Measurements from ENCODE around the gene ACKR2.

ACKR2 gene

GRCh38 chr3:42853056-42853455 is 43.8 kb downstream of the ACKR2 start:
- no peak for DNase-seq (ENCODE audit: low read depth, low spot score)
- no peak overlapping the region for H3K27ac ChIP-seq

- no peak for DNase-seq (ENCODE audit: low read depth, low spot score)
- no peak overlapping the region for H3K27ac ChIP-seq
These were observed 44.6 kb downstream of the ACKR2 start for GRCh38 chr3:42853739-42854302.

- no peak for DNase-seq (ENCODE audit: low read depth, low spot score)
- no peak overlapping the region for H3K27ac ChIP-seq
These were observed 45.9 kb downstream of the ACKR2 start for GRCh38 chr3:42855219-42855546.

GRCh38 chr3:42855547-42856380 is 46.5 kb downstream of the ACKR2 start:
- H3K27ac ChIP-seq = no peak overlapping the region
- no peak for DNase-seq (ENCODE audit: low read depth, low spot score)

- no peak overlapping the region for H3K27ac ChIP-seq
- DNase-seq (ENCODE audit: low read depth, low spot score) = no peak
These were observed 47.3 kb downstream of the ACKR2 start for GRCh38 chr3:42856544-42856943.

- DNase-seq (ENCODE audit: low read depth, low spot score) = no peak
- no peak overlapping the region for H3K27ac ChIP-seq
These were observed 55.2 kb downstream of the ACKR2 start for GRCh38 chr3:42864321-42864950.

- H3K27ac ChIP-seq = no peak overlapping the region
- DNase-seq (ENCODE audit: low read depth, low spot score) = no peak
These were observed 56.0 kb downstream of the ACKR2 start for GRCh38 chr3:42865256-42865655.

GRCh38 chr3:42867138-42867537 is 57.9 kb downstream of the ACKR2 start:
- no peak overlapping the region for H3K27ac ChIP-seq
- DNase-seq (ENCODE audit: low read depth, low spot score) = no peak

- DNase-seq (ENCODE audit: low read depth, low spot score) = no peak
- no peak overlapping the region for H3K27ac ChIP-seq
These were observed 59.6 kb downstream of the ACKR2 start for GRCh38 chr3:42868841-42869240.

- no peak for DNase-seq (ENCODE audit: low read depth, low spot score)
These were observed 62.4 kb downstream of the ACKR2 start for GRCh38 chr3:42871592-42872196.

GRCh38 chr3:42872718-42873117 is 63.5 kb downstream of the ACKR2 start:
- no peak overlapping the region for H3K27ac ChIP-seq
- no peak for DNase-seq (ENCODE audit: low read depth, low spot score)

More at GRCh38 chr3:42871592-42872196, 62.4 kb downstream of the ACKR2 start:
- no peak overlapping the region for H3K27ac ChIP-seq

- DNase-seq (ENCODE audit: low read depth, low spot score) = no peak
- H3K27ac ChIP-seq = no peak overlapping the region
These were observed 64.2 kb downstream of the ACKR2 start for GRCh38 chr3:42873221-42873982.

- no peak overlapping the region for H3K27ac ChIP-seq
- no peak for DNase-seq (ENCODE audit: low read depth, low spot score)
These were observed 65.5 kb downstream of the ACKR2 start for GRCh38 chr3:42874749-42875148.

GRCh38 chr3:42875325-42876151 is 66.3 kb downstream of the ACKR2 start, which contains the start of gene CYP8B1:
Gene CYP8B1 (minus strand): TSS chr3:42875879. CDS start chr3:42875816, 63 bp downstream.
- DNase-seq (ENCODE audit: low read depth, low spot score) = no peak
- H3K27ac ChIP-seq = no peak within 1 kb of the TSS

GRCh38 chr3:42876401-42876800 is 67.2 kb downstream of the ACKR2 start:
- DNase-seq (ENCODE audit: low read depth, low spot score) = no peak
- H3K27ac ChIP-seq = no peak overlapping the region

GRCh38 chr3:42876940-42877720 is 67.9 kb downstream of the ACKR2 start:
- no peak for DNase-seq (ENCODE audit: low read depth, low spot score)
- H3K27ac ChIP-seq = no peak overlapping the region

- no peak for DNase-seq (ENCODE audit: low read depth, low spot score)
- no peak overlapping the region for H3K27ac ChIP-seq
These were observed 68.6 kb downstream of the ACKR2 start for GRCh38 chr3:42877881-42878280.

GRCh38 chr3:42880183-42880582 is 70.9 kb downstream of the ACKR2 start:
- no peak overlapping the region for H3K27ac ChIP-seq
- DNase-seq (ENCODE audit: low read depth, low spot score) = no peak
